GM23338 (cell line): ENCODE measurements around the gene SH3D19. TPM values are rescaled to one million over a fixed set of nuclear protein-coding genes. Genes with fewer than 3 reads are reported as not detected.

Experiments used
- ATAC-seq: fragments of 200-7000 bp; cut with Tn5 transposase; 3 replicates; pipeline ENCODE4 v1.9.1; 2020
- DNase-seq: peaks from one replicate; pipeline ENCODE4 v3.0.0-alpha.2; 2015; ENCODE audit warnings: low spot score
- H2AFZ ChIP-seq: fragments of 200-600 bp; sonication (generic); 2 replicates; pipeline ENCODE4 v1.8.0; 2016; ENCODE audit warnings: antibody characterized with exemption, mild to moderate bottlenecking, moderate library complexity
- H3F3A ChIP-seq: fragments of 200-600 bp; sonication (generic); replicated peaks from 2 replicates; pipeline ENCODE4 v1.8.0; 2017; ENCODE audit warnings: antibody characterized with exemption, mixed run types, low read depth
- H3K27ac ChIP-seq: fragments of 200-600 bp; sonication (generic); 2 replicates; pipeline ENCODE4 v1.6.1; 2016; ENCODE audit warnings: low read depth
- H3K27me3 ChIP-seq: fragments of 200-600 bp; sonication (generic); 2 replicates; pipeline ENCODE4 v1.8.0; 2016; ENCODE audit warnings: mild to moderate bottlenecking, mixed run types, moderate library complexity; ENCODE audit not compliant: insufficient read depth
- H3K36me3 ChIP-seq: fragments of 200-600 bp; sonication (generic); 2 replicates; pipeline ENCODE4 v1.8.0; 2016; ENCODE audit warnings: mild to moderate bottlenecking; ENCODE audit not compliant: insufficient read depth
- H3K4me1 ChIP-seq: fragments of 200-600 bp; sonication (generic); 2 replicates; pipeline ENCODE4 v1.8.0; 2016; ENCODE audit warnings: mild to moderate bottlenecking, moderate library complexity; ENCODE audit not compliant: insufficient read depth
- H3K4me2 ChIP-seq: fragments of 200-600 bp; sonication (generic); 2 replicates; pipeline ENCODE4 v1.7.1; 2017; ENCODE audit warnings: mixed run types
- H3K4me3 ChIP-seq: fragments of 200-600 bp; sonication (generic); 2 replicates; pipeline ENCODE4 v1.6.1; 2016; ENCODE audit warnings: mixed run types
- H3K79me2 ChIP-seq: fragments of 200-600 bp; sonication (generic); replicated peaks from 2 replicates; pipeline ENCODE4 v1.8.0; 2017; ENCODE audit warnings: mild to moderate bottlenecking; ENCODE audit not compliant: insufficient read depth
- H3K9me2 ChIP-seq: fragments of 200-600 bp; sonication (generic); 2 replicates; pipeline ENCODE4 v1.8.0; 2017; ENCODE audit not compliant: insufficient read depth
- H4K20me1 ChIP-seq: fragments of 200-600 bp; sonication (generic); replicated peaks from 2 replicates; pipeline ENCODE4 v1.8.0; 2017; ENCODE audit warnings: mild to moderate bottlenecking; ENCODE audit not compliant: insufficient read depth
- H3K27ac Mint-ChIP-seq: 2 replicates; pipeline ENCODE4 v1.8.0; 2020; ENCODE audit warnings: inconsistent platforms, mild to moderate bottlenecking, moderate library complexity, mixed read lengths
- H3K27me3 Mint-ChIP-seq: 3 replicates; pipeline ENCODE4 v1.8.0; 2022; ENCODE audit warnings: low read depth, mild to moderate bottlenecking, moderate library complexity, mixed read lengths, inconsistent platforms; ENCODE audit not compliant: insufficient read depth, poor library complexity
- H3K36me3 Mint-ChIP-seq: 3 replicates; pipeline ENCODE4 v1.8.0; 2021; ENCODE audit warnings: low read depth, mild to moderate bottlenecking, inconsistent platforms, moderate library complexity, mixed read lengths
- H3K4me1 Mint-ChIP-seq: 3 replicates; pipeline ENCODE4 v1.8.0; 2020; ENCODE audit warnings: mild to moderate bottlenecking, inconsistent platforms, mixed read lengths
- H3K4me3 Mint-ChIP-seq: 3 replicates; pipeline ENCODE4 v1.8.0; 2021; ENCODE audit warnings: moderate library complexity, mild to moderate bottlenecking, inconsistent platforms, mixed read lengths
- H3K9me3 Mint-ChIP-seq: 3 replicates; pipeline ENCODE4 v1.8.0; 2020; ENCODE audit warnings: moderate library complexity, mild to moderate bottlenecking, inconsistent platforms, mixed read lengths
- CREB1 ChIP-seq: fragments of 250-450 bp; sonication (Bioruptor Pico); IDR thresholded peaks from 2 replicates; pipeline ENCODE4 v1.5.0; 2020; ENCODE audit warnings: low read depth, mild to moderate bottlenecking, moderate library complexity
- ETS1 ChIP-seq: IDR thresholded peaks from 2 replicates; pipeline ENCODE4 v1.6.1; 2016; ENCODE audit warnings: antibody characterized with exemption
- EZH2 ChIP-seq: fragments of 200-600 bp; sonication (generic); IDR thresholded peaks from one replicate; pipeline ENCODE4 v1.8.0; 2017; ENCODE audit warnings: antibody characterized with exemption, mild to moderate bottlenecking, low read depth; ENCODE audit not compliant: unreplicated experiment
- EZH2phosphoT487 ChIP-seq: fragments of 200-600 bp; sonication (generic); IDR thresholded peaks from one replicate; pipeline ENCODE4 v1.8.1; 2018; ENCODE audit warnings: antibody characterized with exemption; ENCODE audit not compliant: unreplicated experiment
- JUNB ChIP-seq: IDR thresholded peaks from one replicate; pipeline ENCODE4 v1.6.1; 2016; ENCODE audit warnings: antibody characterized with exemption; ENCODE audit not compliant: unreplicated experiment
- NANOG ChIP-seq: IDR thresholded peaks from 2 replicates; pipeline ENCODE4 v1.6.1; 2016; ENCODE audit warnings: antibody characterized with exemption, borderline replicate concordance
- POLR2AphosphoS5 ChIP-seq: IDR thresholded peaks from 2 replicates; pipeline ENCODE4 v1.6.1; 2016; ENCODE audit warnings: antibody characterized with exemption, low read depth
- REST ChIP-seq: IDR thresholded peaks from one replicate; pipeline ENCODE4 v1.6.1; 2018; ENCODE audit warnings: antibody characterized with exemption; ENCODE audit not compliant: unreplicated experiment
- STAT1 ChIP-seq: IDR thresholded peaks from one replicate; pipeline ENCODE4 v1.6.1; 2016; ENCODE audit warnings: antibody characterized with exemption; ENCODE audit not compliant: unreplicated experiment
- ZNF114 ChIP-seq: fragments of 250-450 bp; sonication (Bioruptor Pico); IDR thresholded peaks from 2 replicates; pipeline ENCODE4 v1.5.0; 2020; ENCODE audit warnings: mild to moderate bottlenecking, moderate library complexity
- ZNF331 ChIP-seq: fragments of 250-450 bp; sonication (Bioruptor Pico); IDR thresholded peaks from 2 replicates; pipeline ENCODE4 v1.5.0; 2020; ENCODE audit warnings: low read depth, mild to moderate bottlenecking, moderate library complexity
- ZNF462 ChIP-seq: fragments of 250-450 bp; sonication (Bioruptor Pico); IDR thresholded peaks from 2 replicates; pipeline ENCODE4 v1.5.0; 2020; ENCODE audit warnings: mild to moderate bottlenecking, moderate library complexity
- polyA plus RNA-seq: library from polyadenylated mRNA; unstranded; fragments of >200 nt; fragmentation: Nextera tagmentation; extraction: Ambion mirVana; gene quantifications from 2 replicates; pipeline ENCODE4 v1.2.1, GENCODE V29; 2016
- total RNA-seq: library from RNA; depleted of rRNA; stranded (reverse); fragments of >200 nt; shearing (Covaris generic); gene quantifications from 2 replicates; pipeline ENCODE4 v1.2.3, GENCODE V29; 2014
- TF ChIP-seq, protein P1 (sequence below), 2 experiments: fragments of 200-600 bp in 1 of 2; sonication (generic) in 1 of 2; conservative IDR thresholded peaks; 2 replicates each; pipeline versions ENCODE4 v1.5.1 to v1.6.1; 2016 to 2017; ENCODE audit warnings: antibody characterized with exemption in 2 of 2, low read depth in 2 of 2, mild to moderate bottlenecking in 2 of 2, moderate library complexity in 1 of 2

SH3D19 gene
- total and polyA plus RNA-seq, 2 experiments from 2014 or later = 25.3 to 57.4 TPM

DNA sequence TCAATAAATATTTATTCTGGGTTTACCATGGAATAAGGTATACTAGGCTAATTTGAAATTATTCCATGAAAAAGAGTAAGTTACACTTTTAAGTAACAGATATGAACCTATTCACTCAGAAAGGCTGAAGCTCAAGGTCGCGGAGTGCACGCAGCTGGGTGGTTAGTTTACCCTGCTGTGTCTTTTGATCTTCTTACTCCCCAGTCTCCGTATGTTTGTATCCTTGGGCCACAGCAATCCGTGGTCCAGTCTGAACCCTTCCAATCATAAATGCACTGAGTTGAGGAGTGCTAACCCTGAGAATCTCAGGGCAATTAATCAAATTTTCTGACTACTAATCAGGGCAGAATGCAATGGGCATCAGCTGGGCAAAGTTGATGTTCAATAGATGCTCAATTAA, 192.1 kb downstream of the SH3D19 start:
- Histone ChIP-seq H3K36me3 (peaks cover under 1% of the 10 kb centered on the region; the same call in 1 of the 2 replicates), H3K4me3 (no peak overlapping the region), H3F3A (no peaks in the 10 kb centered on the region), H3K27me3 (no peaks in the 10 kb centered on the region), H3K27ac (no peak overlapping the region), H3K4me1 (0 out of 2 replicates have a peak, but pooled peaks cover 3% of the 10 kb centered on the region), H2AFZ (no peak overlapping the region), H3K79me2 (no peaks in the 10 kb centered on the region), H3K9me2 (no peaks in the 10 kb centered on the region), H3K4me2 (no peak overlapping the region), H4K20me1 (no peaks in the 10 kb centered on the region)
- TF ChIP-seq EZH2 (no peak), EZH2phosphoT487 (no peak), ZNF462 (CRISPR knock-in tag) (no peak), NANOG (no peak), REST (no peak), JUNB (no peak), STAT1 (no peak), ETS1 (no peak), POLR2AphosphoS5 (no peak), ZNF331 (CRISPR knock-in tag) (no peak), ZNF114 (no peak), CREB1 (no peak)
- TF ChIP-seq, protein P1, sequence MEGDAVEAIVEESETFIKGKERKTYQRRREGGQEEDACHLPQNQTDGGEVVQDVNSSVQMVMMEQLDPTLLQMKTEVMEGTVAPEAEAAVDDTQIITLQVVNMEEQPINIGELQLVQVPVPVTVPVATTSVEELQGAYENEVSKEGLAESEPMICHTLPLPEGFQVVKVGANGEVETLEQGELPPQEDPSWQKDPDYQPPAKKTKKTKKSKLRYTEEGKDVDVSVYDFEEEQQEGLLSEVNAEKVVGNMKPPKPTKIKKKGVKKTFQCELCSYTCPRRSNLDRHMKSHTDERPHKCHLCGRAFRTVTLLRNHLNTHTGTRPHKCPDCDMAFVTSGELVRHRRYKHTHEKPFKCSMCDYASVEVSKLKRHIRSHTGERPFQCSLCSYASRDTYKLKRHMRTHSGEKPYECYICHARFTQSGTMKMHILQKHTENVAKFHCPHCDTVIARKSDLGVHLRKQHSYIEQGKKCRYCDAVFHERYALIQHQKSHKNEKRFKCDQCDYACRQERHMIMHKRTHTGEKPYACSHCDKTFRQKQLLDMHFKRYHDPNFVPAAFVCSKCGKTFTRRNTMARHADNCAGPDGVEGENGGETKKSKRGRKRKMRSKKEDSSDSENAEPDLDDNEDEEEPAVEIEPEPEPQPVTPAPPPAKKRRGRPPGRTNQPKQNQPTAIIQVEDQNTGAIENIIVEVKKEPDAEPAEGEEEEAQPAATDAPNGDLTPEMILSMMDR (conservative IDR thresholded peaks at IDR 0.05; ENCODE audit: low read depth in 2 of 2) = no peak
- Mint-ChIP-seq H3K9me3 (no peaks in the 10 kb centered on the region), H3K27ac (no peak overlapping the region), H3K36me3 (peaks cover 26% of the 10 kb centered on the region; the same call in 2 of the 3 replicates), H3K27me3 (no peaks in the 10 kb centered on the region), H3K4me3 (no peak overlapping the region), H3K4me1 (peaks cover 2% of the 10 kb centered on the region; the same call in 2 of the 3 replicates)
- ATAC-seq (no peak), DNase-seq (no peak)
